ENCODE data around the gene FOXD2. TPM values are rescaled to one million over a fixed set of nuclear protein-coding genes. Genes with fewer than 3 reads are reported as not detected.
"Not testable (repeated sequence)": the region's sequence is repeated elsewhere in the genome, so short reads cannot be mapped to it uniquely, and the experiment has no call there.

Gene FOXD2
- total RNA-seq, 1 donor from 2014 or later: 0.07 TPM

DNA sequence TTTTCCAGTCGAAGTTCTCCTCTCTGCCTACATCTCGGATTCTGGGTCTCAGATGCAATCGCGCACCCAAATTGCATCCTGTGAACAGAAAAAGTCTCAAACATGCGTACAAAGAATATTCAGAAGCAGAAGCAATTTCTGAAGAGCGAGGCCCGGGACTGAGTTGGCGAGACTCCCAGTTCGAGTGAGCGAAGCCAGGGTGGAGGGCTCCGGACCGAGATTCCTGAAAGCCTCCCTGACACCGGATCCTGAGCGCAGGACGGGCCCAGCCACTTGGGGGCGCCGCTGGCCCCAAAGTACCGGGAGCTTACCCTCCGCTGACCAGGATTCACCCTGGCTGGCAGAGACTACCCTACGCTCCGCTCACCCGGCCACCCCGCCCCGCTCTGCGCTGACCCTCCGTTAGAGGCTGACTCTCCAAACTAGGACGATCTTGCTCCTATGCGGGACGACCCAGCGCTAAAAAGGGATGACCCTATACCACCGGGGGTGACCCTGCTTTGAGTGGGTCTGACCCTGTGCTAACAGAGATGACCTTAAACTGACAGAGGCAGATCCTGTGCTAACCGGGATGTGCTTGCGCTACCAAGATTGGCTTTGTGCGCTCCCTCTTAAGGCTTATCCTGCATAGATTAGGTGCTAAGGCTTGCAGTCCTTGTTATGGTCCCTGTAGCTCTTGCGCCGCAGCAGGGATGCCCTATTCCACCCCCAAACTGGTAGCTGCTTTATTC lies 12.1 kb downstream of the FOXD2 start:
- no peak overlapping the region for H3K4me3 ChIP-seq (ENCODE audit: insufficient read depth, low read depth, low read length)
- TF ChIP-seq EZH2 (IDR thresholded peaks at IDR 0.05; ENCODE audit: insufficient read depth, low read length): no peak
- TF ChIP-seq, protein P1, sequence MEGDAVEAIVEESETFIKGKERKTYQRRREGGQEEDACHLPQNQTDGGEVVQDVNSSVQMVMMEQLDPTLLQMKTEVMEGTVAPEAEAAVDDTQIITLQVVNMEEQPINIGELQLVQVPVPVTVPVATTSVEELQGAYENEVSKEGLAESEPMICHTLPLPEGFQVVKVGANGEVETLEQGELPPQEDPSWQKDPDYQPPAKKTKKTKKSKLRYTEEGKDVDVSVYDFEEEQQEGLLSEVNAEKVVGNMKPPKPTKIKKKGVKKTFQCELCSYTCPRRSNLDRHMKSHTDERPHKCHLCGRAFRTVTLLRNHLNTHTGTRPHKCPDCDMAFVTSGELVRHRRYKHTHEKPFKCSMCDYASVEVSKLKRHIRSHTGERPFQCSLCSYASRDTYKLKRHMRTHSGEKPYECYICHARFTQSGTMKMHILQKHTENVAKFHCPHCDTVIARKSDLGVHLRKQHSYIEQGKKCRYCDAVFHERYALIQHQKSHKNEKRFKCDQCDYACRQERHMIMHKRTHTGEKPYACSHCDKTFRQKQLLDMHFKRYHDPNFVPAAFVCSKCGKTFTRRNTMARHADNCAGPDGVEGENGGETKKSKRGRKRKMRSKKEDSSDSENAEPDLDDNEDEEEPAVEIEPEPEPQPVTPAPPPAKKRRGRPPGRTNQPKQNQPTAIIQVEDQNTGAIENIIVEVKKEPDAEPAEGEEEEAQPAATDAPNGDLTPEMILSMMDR (IDR thresholded peaks at IDR 0.05; ENCODE audit: insufficient read depth, low read depth, low read length): peak; percentile 12
- no peaks in the 10 kb centered on the region for H3K9me3 ChIP-seq (ENCODE audit: insufficient read depth, low read depth, low read length)
- no peak for FAIRE-seq
- H2AFZ ChIP-seq (ENCODE audit: low read depth, low read length): no peak overlapping the region
- H4K20me1 ChIP-seq (ENCODE audit: insufficient read depth, low read length): peaks cover 4% of the 10 kb centered on the region
- no peak overlapping the region for H3K4me2 ChIP-seq (ENCODE audit: low read length)
- peaks cover 57% of the 10 kb centered on the region for H3K27me3 ChIP-seq (ENCODE audit: insufficient read depth, low read length)
- H3K9ac ChIP-seq (ENCODE audit: low read length): no peak overlapping the region
- H3K36me3 Mint-ChIP-seq (ENCODE audit: low read depth, unreplicated experiment): peaks cover 2% of the 10 kb centered on the region
- H3K4me1 Mint-ChIP-seq (ENCODE audit: low read depth, unreplicated experiment): no peaks in the 10 kb centered on the region
- no peaks in the 10 kb centered on the region for H3K36me3 ChIP-seq (ENCODE audit: insufficient read depth, low read length)
- no peaks in the 10 kb centered on the region for H3K79me2 ChIP-seq (ENCODE audit: insufficient read depth, low read length)
- peaks cover 83% of the 10 kb centered on the region for H3K27me3 Mint-ChIP-seq (ENCODE audit: low read depth, unreplicated experiment)
- no peak overlapping the region for H3K4me3 Mint-ChIP-seq (ENCODE audit: unreplicated experiment)
- no peaks in the 10 kb centered on the region for H3K4me1 ChIP-seq (ENCODE audit: insufficient read depth, low read length)
- H3K27ac ChIP-seq (ENCODE audit: low read depth, low read length): no peak overlapping the region
- H3K27ac Mint-ChIP-seq (ENCODE audit: unreplicated experiment): no peak overlapping the region
- H3K9me3 Mint-ChIP-seq (ENCODE audit: unreplicated experiment): peaks cover 8% of the 10 kb centered on the region
- DNase-seq (ENCODE audit: low read depth): no peak

DNA sequence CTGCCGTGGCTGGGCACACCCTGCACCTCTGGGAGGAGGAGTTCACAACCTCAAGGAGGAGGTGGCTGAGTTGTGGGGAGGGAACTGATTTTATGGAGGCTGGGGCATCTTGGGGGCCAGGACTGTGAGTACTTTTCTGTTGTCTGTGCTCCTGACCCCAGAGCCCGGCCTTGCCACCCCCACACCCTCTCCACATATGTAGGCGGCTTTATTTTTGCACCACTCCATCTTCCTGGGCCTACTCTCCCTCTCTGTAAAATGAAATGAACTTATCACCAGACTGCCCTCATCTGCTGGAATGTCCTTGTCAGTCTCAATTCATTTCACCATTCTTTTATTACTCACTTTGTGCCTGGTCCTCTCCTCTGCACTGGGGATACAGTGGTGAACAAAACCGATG lies 12.8 kb downstream of the FOXD2 start:
- no peaks in the 10 kb centered on the region for H4K20me1 ChIP-seq (ENCODE audit: insufficient read depth, low read length)
- H3K9me3 Mint-ChIP-seq (ENCODE audit: unreplicated experiment): peaks cover 4% of the 10 kb centered on the region
- DNase-seq (ENCODE audit: low read depth): no peak
- peaks cover 52% of the 10 kb centered on the region for H3K27me3 ChIP-seq (ENCODE audit: insufficient read depth, low read length)
- no peaks in the 10 kb centered on the region for H3K9me3 ChIP-seq (ENCODE audit: insufficient read depth, low read depth, low read length)
- no peak overlapping the region for H3K4me2 ChIP-seq (ENCODE audit: low read length)
- no peaks in the 10 kb centered on the region for H3K4me1 ChIP-seq (ENCODE audit: insufficient read depth, low read length)
- no peak overlapping the region for H3K9ac ChIP-seq (ENCODE audit: low read length)
- H3K4me3 ChIP-seq (ENCODE audit: insufficient read depth, low read depth, low read length): no peak overlapping the region
- no peak overlapping the region for H2AFZ ChIP-seq (ENCODE audit: low read depth, low read length)
- TF ChIP-seq, protein P1 (IDR thresholded peaks at IDR 0.05; ENCODE audit: insufficient read depth, low read depth, low read length): no peak
- TF ChIP-seq EZH2 (IDR thresholded peaks at IDR 0.05; ENCODE audit: insufficient read depth, low read length): no peak
- no peak overlapping the region for H3K4me3 Mint-ChIP-seq (ENCODE audit: unreplicated experiment)
- H3K27ac ChIP-seq (ENCODE audit: low read depth, low read length): no peak overlapping the region
- no peaks in the 10 kb centered on the region for H3K36me3 Mint-ChIP-seq (ENCODE audit: low read depth, unreplicated experiment)
- no peaks in the 10 kb centered on the region for H3K36me3 ChIP-seq (ENCODE audit: insufficient read depth, low read length)
- no peak for FAIRE-seq
- H3K79me2 ChIP-seq (ENCODE audit: insufficient read depth, low read length): no peaks in the 10 kb centered on the region
- H3K27me3 Mint-ChIP-seq (ENCODE audit: low read depth, unreplicated experiment): peaks cover 87% of the 10 kb centered on the region
- no peak overlapping the region for H3K27ac Mint-ChIP-seq (ENCODE audit: unreplicated experiment)
- H3K4me1 Mint-ChIP-seq (ENCODE audit: low read depth, unreplicated experiment): no peaks in the 10 kb centered on the region

DNA sequence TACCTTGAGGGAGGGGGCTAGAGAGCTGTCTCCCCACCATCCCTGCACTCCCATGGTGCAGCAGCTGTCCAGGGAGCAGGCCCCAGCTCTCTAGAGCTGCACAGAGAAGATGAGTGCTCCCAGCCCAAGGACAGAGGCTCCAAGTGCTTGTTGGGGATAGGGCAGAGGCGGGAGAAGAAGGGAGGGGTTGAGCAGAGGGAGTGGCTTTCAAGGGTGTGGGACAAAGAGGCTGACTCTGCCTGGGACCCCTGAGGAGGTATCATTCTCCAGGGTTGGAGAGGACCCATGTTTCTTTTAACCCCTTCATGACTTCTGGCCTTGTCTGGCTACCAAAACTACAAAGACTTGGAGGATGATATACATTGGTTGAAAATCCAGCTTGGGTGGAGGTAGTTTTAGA lies 14.6 kb downstream of the FOXD2 start:
- H3K9ac ChIP-seq (ENCODE audit: low read length): no peak overlapping the region
- no peaks in the 10 kb centered on the region for H3K4me1 ChIP-seq (ENCODE audit: insufficient read depth, low read length)
- no peak overlapping the region for H2AFZ ChIP-seq (ENCODE audit: low read depth, low read length)
- H3K4me3 ChIP-seq (ENCODE audit: insufficient read depth, low read depth, low read length): no peak overlapping the region
- Mint-ChIP-seq H3K9me3 (ENCODE audit: unreplicated experiment) (peaks cover 2% of the 10 kb centered on the region), H3K36me3 (ENCODE audit: low read depth, unreplicated experiment) (no peaks in the 10 kb centered on the region), H3K27ac (ENCODE audit: unreplicated experiment) (no peak overlapping the region), H3K4me3 (ENCODE audit: unreplicated experiment) (no peak overlapping the region), H3K27me3 (ENCODE audit: low read depth, unreplicated experiment) (peaks cover 75% of the 10 kb centered on the region), H3K4me1 (ENCODE audit: low read depth, unreplicated experiment) (no peaks in the 10 kb centered on the region)
- H3K79me2 ChIP-seq (ENCODE audit: insufficient read depth, low read length): no peaks in the 10 kb centered on the region
- no peaks in the 10 kb centered on the region for H3K9me3 ChIP-seq (ENCODE audit: insufficient read depth, low read depth, low read length)
- peaks cover 34% of the 10 kb centered on the region for H3K27me3 ChIP-seq (ENCODE audit: insufficient read depth, low read length)
- TF ChIP-seq, protein P1 (IDR thresholded peaks at IDR 0.05; ENCODE audit: insufficient read depth, low read depth, low read length): no peak
- no peak for TF ChIP-seq EZH2 (IDR thresholded peaks at IDR 0.05; ENCODE audit: insufficient read depth, low read length)
- no peaks in the 10 kb centered on the region for H3K36me3 ChIP-seq (ENCODE audit: insufficient read depth, low read length)
- no peaks in the 10 kb centered on the region for H4K20me1 ChIP-seq (ENCODE audit: insufficient read depth, low read length)
- no peak overlapping the region for H3K4me2 ChIP-seq (ENCODE audit: low read length)
- DNase-seq (ENCODE audit: low read depth) (no peak), FAIRE-seq (no peak)
- no peak overlapping the region for H3K27ac ChIP-seq (ENCODE audit: low read depth, low read length)

DNA sequence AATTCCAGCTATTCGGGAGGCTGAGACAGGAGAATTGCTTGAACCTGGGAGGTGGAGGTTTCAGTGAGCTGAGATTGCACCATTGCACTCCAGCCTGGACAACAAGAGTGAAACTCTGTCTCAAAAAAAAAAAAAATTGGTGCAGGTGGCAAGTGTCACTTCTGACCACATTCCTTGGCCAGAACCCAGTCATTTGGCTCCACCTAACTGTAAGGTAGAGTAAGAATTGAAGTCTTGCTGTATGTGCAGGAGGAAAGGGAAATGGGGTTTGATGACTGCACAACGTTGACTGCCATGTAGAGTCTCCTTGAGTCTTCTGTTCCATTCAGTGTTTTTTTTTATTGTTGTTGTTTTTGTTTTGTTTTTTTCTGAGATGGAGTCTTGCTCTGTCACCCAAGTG lies 16.1 kb downstream of the FOXD2 start:
- H3K9ac ChIP-seq (ENCODE audit: low read length); H3K4me1 ChIP-seq (ENCODE audit: insufficient read depth, low read length); H3K27ac ChIP-seq (ENCODE audit: low read depth, low read length); H3K27ac Mint-ChIP-seq (ENCODE audit: unreplicated experiment); DNase-seq (ENCODE audit: low read depth); H3K36me3 Mint-ChIP-seq (ENCODE audit: low read depth, unreplicated experiment); H3K9me3 ChIP-seq (ENCODE audit: insufficient read depth, low read depth, low read length); H2AFZ ChIP-seq (ENCODE audit: low read depth, low read length); FAIRE-seq; H3K4me2 ChIP-seq (ENCODE audit: low read length); H3K4me3 ChIP-seq (ENCODE audit: insufficient read depth, low read depth, low read length); H3K79me2 ChIP-seq (ENCODE audit: insufficient read depth, low read length); H3K9me3 Mint-ChIP-seq (ENCODE audit: unreplicated experiment); H3K4me1 Mint-ChIP-seq (ENCODE audit: low read depth, unreplicated experiment); H3K4me3 Mint-ChIP-seq (ENCODE audit: unreplicated experiment); H4K20me1 ChIP-seq (ENCODE audit: insufficient read depth, low read length); H3K36me3 ChIP-seq (ENCODE audit: insufficient read depth, low read length): not testable (repeated sequence)
- peaks cover 72% of the 10 kb centered on the region for H3K27me3 Mint-ChIP-seq (ENCODE audit: low read depth, unreplicated experiment)
- H3K27me3 ChIP-seq (ENCODE audit: insufficient read depth, low read length): peaks cover 28% of the 10 kb centered on the region

Data from astrocyte (in vitro differentiated cells and primary cell).